PFSK-1 (cell line): ENCODE measurements around the gene TTC21A.

Source experiments
- POLR2AphosphoS5 ChIP-seq: IDR thresholded peaks from 2 replicates; pipeline ENCODE4 v1.6.1; 2012; ENCODE audit warnings: low read depth, mild to moderate bottlenecking, control low read depth, low read length, moderate library complexity
- TF ChIP-seq, protein P1 (sequence below), 2 experiments: IDR thresholded peaks; 2 replicates each; pipeline versions ENCODE4 v1.6.1 to v1.8.0; 2011 to 2012; ENCODE audit warnings: low read depth in 2 of 2, low read length in 2 of 2, control low read depth in 1 of 2, inconsistent platforms in 1 of 2, mild to moderate bottlenecking in 1 of 2, moderate library complexity in 1 of 2; ENCODE audit not compliant: insufficient read depth in 1 of 2

DNA sequence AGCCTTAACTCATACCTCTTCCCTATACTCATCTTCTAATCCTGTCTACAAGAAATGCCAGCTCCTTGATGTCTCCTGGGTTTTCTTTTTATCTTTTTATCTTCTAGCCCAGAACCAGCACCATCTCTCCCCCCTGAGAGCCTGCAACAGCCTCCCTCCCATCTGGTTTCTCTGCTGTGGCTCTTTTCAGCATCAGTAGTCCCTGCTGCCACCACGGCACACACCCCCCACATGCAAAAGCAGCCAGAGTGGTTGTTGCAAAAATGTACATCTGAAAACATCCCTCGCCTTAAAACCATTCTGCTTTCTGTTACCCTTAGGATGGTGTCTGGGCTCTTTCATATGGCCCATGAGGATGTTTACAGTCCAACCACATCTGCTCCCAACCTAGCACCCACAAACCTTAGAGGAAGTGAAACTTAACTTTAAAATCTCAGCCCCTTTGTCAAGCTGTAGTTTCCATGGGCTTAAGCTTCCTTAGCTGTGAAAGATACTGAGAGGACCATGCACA is 775 bp downstream of the TTC21A start:
- no peak for TF ChIP-seq POLR2AphosphoS5
- TF ChIP-seq, protein P1, sequence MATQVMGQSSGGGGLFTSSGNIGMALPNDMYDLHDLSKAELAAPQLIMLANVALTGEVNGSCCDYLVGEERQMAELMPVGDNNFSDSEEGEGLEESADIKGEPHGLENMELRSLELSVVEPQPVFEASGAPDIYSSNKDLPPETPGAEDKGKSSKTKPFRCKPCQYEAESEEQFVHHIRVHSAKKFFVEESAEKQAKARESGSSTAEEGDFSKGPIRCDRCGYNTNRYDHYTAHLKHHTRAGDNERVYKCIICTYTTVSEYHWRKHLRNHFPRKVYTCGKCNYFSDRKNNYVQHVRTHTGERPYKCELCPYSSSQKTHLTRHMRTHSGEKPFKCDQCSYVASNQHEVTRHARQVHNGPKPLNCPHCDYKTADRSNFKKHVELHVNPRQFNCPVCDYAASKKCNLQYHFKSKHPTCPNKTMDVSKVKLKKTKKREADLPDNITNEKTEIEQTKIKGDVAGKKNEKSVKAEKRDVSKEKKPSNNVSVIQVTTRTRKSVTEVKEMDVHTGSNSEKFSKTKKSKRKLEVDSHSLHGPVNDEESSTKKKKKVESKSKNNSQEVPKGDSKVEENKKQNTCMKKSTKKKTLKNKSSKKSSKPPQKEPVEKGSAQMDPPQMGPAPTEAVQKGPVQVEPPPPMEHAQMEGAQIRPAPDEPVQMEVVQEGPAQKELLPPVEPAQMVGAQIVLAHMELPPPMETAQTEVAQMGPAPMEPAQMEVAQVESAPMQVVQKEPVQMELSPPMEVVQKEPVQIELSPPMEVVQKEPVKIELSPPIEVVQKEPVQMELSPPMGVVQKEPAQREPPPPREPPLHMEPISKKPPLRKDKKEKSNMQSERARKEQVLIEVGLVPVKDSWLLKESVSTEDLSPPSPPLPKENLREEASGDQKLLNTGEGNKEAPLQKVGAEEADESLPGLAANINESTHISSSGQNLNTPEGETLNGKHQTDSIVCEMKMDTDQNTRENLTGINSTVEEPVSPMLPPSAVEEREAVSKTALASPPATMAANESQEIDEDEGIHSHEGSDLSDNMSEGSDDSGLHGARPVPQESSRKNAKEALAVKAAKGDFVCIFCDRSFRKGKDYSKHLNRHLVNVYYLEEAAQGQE (IDR thresholded peaks at IDR 0.05; ENCODE audit: insufficient read depth in 1 of 2, low read depth in 2 of 2, low read length in 2 of 2): no peak
